Ascending aorta (tissue), 2 donors: ENCODE measurements around the gene KIF7. TPM values are rescaled to one million over a fixed set of nuclear protein-coding genes. Genes with fewer than 3 reads are reported as not detected.
"Not testable (repeated sequence)": the region's sequence is repeated elsewhere in the genome, so short reads cannot be mapped to it uniquely, and the experiment has no call there.

Experiments used
- DNase-seq, 2 donors: peaks; one replicate each; pipeline ENCODE4 v3.0.0-alpha.2; 2019; ENCODE audit warnings: low spot score in 2 of 2
- H3K27ac ChIP-seq, 2 donors: fragments of 200-600 bp; sonication (generic); one replicate each; pipeline ENCODE4 v1.5.1; 2016 to 2017; ENCODE audit warnings: mild to moderate bottlenecking in 1 of 2
- H3K27me3 ChIP-seq: fragments of 200-600 bp; sonication (generic); one replicate; pipeline ENCODE4 v1.5.1; 2017
- H3K36me3 ChIP-seq, 2 donors: fragments of 200-600 bp; sonication (generic); one replicate each; pipeline ENCODE4 v1.5.1; 2016
- H3K4me1 ChIP-seq, 2 donors: fragments of 200-600 bp; sonication (generic); one replicate each; pipeline ENCODE4 v1.5.1; 2016 to 2017; ENCODE audit warnings: mild to moderate bottlenecking in 1 of 2
- H3K4me3 ChIP-seq, 2 donors: fragments of 200-600 bp; sonication (generic); one replicate each; pipeline ENCODE4 v1.5.1; 2016 to 2017; ENCODE audit warnings: mild to moderate bottlenecking in 1 of 2
- H3K9me3 ChIP-seq, 2 donors: fragments of 200-600 bp; sonication (generic); one replicate each; pipeline ENCODE4 v1.5.1; 2016
- intact Hi-C: fragments of 100-400 bp; cut with DNase I; formaldehyde crosslinking; loops from one replicate; pipeline ENCODE4 v1.15.1; 2023
- total RNA-seq: library from RNA; depleted of rRNA; stranded (reverse); fragments of >200 nt; gene quantifications from one replicate; pipeline ENCODE4 v1.1.0, GENCODE V29; 2016
- TF ChIP-seq, protein P1 (sequence below), 3 experiments: fragments of 200-600 bp in 2 of 3; fragments of 450-650 bp in 1 of 3; sonication (generic) in 2 of 3; IDR thresholded peaks; one replicate each; pipeline ENCODE4 v1.5.1; 2016 to 2019; ENCODE audit warnings: antibody characterized with exemption in 3 of 3, mild to moderate bottlenecking in 1 of 3, moderate library complexity in 1 of 3

The KIF7 gene
- total RNA-seq, 1 donor from 2014 or later: 39.1 TPM

DNA sequence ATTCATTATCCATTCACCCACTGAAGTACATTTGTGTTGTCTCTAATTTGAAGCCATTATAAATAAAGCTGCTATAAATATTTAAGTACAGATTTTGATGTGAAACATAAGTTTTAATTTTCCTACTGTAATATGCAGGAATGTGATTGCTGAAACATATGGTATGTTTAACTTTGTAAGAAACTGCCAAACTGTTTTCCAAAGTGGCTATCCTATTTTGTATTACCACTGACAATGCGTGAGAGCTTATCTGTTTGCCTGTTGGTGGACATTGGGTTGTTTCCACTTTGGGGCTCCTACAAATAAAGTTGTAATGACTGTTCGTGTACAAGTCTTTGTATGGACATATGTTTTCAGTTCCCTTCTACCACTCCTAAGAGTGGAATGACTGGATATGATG is 37.8 kb upstream of the KIF7 start:
- intact Hi-C loops: loop anchor here (5.0 kb wide), 1 partner anchor 46 kb away; no protein-coding TSS in a partner anchor
- Histone ChIP-seq H3K27ac (no peak overlapping the region), H3K27me3 (no peaks in the 10 kb centered on the region), H3K4me1 (no peaks in the 10 kb centered on the region), H3K36me3 (no peaks in the 10 kb centered on the region), H3K9me3 (no peaks in the 10 kb centered on the region), H3K4me3 (no peak overlapping the region)
- no peak for DNase-seq
- TF ChIP-seq, protein P1, sequence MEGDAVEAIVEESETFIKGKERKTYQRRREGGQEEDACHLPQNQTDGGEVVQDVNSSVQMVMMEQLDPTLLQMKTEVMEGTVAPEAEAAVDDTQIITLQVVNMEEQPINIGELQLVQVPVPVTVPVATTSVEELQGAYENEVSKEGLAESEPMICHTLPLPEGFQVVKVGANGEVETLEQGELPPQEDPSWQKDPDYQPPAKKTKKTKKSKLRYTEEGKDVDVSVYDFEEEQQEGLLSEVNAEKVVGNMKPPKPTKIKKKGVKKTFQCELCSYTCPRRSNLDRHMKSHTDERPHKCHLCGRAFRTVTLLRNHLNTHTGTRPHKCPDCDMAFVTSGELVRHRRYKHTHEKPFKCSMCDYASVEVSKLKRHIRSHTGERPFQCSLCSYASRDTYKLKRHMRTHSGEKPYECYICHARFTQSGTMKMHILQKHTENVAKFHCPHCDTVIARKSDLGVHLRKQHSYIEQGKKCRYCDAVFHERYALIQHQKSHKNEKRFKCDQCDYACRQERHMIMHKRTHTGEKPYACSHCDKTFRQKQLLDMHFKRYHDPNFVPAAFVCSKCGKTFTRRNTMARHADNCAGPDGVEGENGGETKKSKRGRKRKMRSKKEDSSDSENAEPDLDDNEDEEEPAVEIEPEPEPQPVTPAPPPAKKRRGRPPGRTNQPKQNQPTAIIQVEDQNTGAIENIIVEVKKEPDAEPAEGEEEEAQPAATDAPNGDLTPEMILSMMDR (IDR thresholded peaks at IDR 0.05): no peak

DNA sequence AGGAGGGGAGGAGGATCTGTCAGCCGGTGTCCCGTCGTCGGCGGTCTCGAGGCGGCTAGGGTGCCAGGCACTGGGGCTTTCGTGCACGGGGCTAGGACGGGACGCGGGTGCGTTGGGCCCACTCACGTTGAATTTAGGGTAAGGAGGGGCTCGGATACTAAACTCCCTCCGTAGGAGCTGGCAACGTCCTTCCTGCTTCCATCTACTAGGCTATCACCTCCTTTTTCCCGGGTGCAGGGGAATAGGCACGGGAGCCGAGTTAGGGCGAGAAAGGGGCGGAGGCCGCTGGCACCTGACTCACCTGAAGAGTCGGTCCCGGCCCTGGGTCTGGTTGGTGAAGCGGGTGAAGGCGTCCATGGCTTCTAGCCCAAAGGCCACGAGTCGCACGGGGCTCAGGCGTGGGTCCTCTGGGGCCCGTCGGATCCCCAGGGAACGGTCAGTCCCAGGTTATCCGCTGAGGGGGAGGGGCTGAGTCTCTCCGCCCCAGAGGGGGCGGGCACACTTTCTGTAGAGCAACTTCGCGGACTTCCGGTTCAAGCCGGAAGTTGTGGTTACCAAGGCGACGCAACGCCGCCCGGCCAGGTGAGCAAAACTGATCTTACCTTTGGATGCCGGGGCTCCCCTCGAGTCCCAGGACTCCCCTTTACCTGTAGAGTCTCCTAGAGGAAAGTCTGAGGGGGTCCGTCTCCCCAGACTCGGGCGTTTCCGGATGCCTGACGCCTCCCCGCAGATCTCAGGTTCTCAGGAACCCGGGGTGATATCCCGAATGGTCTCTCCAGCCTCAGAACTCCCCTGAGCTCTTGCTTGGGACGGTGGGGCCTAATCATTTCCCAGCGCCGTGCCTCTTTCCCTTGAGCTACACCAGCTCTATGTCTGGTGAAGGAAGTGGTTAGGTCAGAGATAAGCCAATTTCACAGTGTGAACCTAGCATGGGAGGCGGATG is 35.3 kb upstream of the KIF7 start, which contains the start of the genes PEX11A and WDR93:
TSS of gene PEX11A (minus strand) at position 479 of the 943 bp plus-strand sequence. CDS start at position 357, 122 bp downstream.
TSS of gene WDR93 (plus strand) at position 536 of the 943 bp plus-strand sequence. CDS start 10,936 bp downstream, outside the sequence.
- Histone ChIP-seq H3K27me3 (no peaks in the 10 kb centered on the region), H3K4me1 (peaks cover 0 to 7% of the 10 kb centered on the region in 2 donors), H3K4me3 (peak within 1 kb of the TSS; percentile 77 to 92), H3K9me3 (no peaks in the 10 kb centered on the region), H3K36me3 (no peaks in the 10 kb centered on the region), H3K27ac (peak within 1 kb of the TSS; percentile 42 to 47)
- TF ChIP-seq, protein P1 (IDR thresholded peaks at IDR 0.05): no peak
- peak; percentile 21 to 88 for DNase-seq
- intact Hi-C loops: loop anchor here (5.0 kb wide), 1 partner anchor 43 kb away; no protein-coding TSS in a partner anchor

DNA sequence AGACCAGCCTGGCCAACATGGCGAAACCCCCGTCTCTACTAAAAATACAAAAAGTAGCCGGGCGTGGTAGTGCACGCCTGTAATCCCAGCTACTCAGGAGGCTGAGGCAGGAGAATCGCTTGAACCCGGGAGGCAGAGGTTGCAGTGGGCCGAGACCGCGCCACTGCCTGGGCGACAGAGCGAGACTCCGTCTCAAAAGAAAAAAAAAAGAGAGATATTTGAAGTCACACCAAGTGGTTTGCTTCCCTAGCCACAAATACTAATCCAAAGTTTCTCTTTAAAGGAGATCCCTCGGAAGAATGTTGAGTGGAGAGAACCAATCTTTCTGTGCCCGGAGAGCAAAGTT is 34.6 kb upstream of the KIF7 start:
- Histone ChIP-seq H3K27ac (peak overlapping the region; percentile 42 to 47), H3K4me1 (peaks cover 0 to 12% of the 10 kb centered on the region in 2 donors), H3K4me3 (peak overlapping the region; percentile 77 to 92)
- not testable (repeated sequence) for H3K27me3 ChIP-seq, H3K9me3 ChIP-seq, DNase-seq, H3K36me3 ChIP-seq
- intact Hi-C loops: loop anchor here (5.0 kb wide), 1 partner anchor 43 kb away; no protein-coding TSS in a partner anchor

DNA sequence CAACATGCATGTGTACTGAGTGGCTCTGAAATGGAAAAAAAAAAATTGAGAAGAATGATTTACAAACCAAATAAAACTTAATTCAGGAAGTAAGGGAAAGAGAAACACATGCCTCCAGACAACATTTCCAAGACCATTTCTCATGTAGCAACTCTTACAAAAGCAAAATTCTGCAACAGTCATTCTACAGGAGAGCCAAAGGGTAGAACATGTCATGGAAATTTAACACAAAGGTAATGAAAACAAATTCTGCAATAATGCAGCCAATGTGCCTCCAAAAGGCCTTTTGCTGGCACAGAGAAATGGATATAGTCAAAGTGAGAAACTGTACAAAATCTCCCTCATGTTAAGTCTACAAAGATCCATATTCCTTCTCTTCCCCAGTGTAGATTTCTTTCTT is 31.3 kb upstream of the KIF7 start:
- peak in 1 of 2 donors; percentile 58 for DNase-seq
- intact Hi-C loops: no loop called here
- no peaks in the 10 kb centered on the region for H3K9me3 ChIP-seq
- TF ChIP-seq, protein P1 (IDR thresholded peaks at IDR 0.05): no peak
- no peaks in the 10 kb centered on the region for H3K27me3 ChIP-seq
- peaks cover 0 to 19% of the 10 kb centered on the region in 2 donors for H3K4me1 ChIP-seq
- H3K27ac ChIP-seq: peak overlapping the region; percentile 54 to 64
- no peak overlapping the region for H3K4me3 ChIP-seq
- peaks cover 14 to 18% of the 10 kb centered on the region in 2 donors for H3K36me3 ChIP-seq

DNA sequence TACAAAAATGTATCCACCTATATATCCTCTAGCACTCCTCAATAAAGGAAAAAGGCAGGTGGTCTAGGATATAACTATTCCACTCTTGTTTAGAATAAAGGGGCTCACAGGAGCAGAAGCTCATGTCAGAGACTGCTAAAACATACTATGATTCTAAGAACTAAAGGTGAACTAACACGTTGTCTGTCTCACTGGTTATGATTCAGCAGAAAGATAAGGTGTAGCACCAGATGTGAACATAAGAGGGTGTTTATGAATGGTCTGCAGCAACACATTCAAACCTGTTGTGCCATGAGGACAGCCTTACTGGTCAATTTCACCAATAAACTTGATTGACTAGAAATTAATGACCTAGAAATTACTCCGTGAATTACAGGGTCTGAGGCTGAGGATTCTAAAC is 30.7 kb upstream of the KIF7 start:
- Histone ChIP-seq H3K4me1 (peaks cover 0 to 25% of the 10 kb centered on the region in 2 donors), H3K27me3 (no peaks in the 10 kb centered on the region), H3K9me3 (no peaks in the 10 kb centered on the region), H3K36me3 (peaks cover 14 to 18% of the 10 kb centered on the region in 2 donors), H3K4me3 (no peak overlapping the region), H3K27ac (peak overlapping the region; percentile 17 to 64)
- TF ChIP-seq, protein P1 (IDR thresholded peaks at IDR 0.05): no peak
- intact Hi-C loops: no loop called here
- DNase-seq: no peak

DNA sequence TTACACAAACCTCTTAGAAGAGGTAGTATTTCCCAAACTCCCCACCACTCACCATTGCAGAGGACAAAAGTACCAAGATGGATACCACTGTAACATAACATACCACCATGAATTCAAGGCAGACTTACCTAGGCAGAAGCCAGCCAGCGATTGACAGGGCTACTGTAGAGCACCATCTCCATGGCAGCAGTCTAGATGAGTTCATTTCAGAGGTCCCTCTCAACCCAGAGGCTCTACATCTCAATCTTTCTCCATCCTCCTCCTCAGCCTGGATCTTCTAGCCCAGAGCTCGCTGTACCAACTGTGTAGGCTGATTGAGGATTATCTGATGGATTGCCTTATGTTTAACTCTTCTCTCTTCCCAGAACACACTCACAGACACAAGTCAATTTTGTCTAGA is 25.9 kb upstream of the KIF7 start:
- intact Hi-C loops: loop anchor here (2.0 kb wide), 1 partner anchor 26 kb away; the partner anchor contains the start of gene KIF7
- no peaks in the 10 kb centered on the region for H3K9me3 ChIP-seq
- H3K4me1 ChIP-seq: peaks cover 0 to 40% of the 10 kb centered on the region in 2 donors
- TF ChIP-seq, protein P1 (IDR thresholded peaks at IDR 0.05): no peak
- no peak for DNase-seq
- H3K27ac ChIP-seq: peak overlapping the region; percentile 20 to 82
- H3K4me3 ChIP-seq: no peak overlapping the region
- peaks cover 14 to 18% of the 10 kb centered on the region in 2 donors for H3K36me3 ChIP-seq
- H3K27me3 ChIP-seq: no peaks in the 10 kb centered on the region
